Mucosa of descending colon (tissue), 3 donors: Measurements from ENCODE around the gene TRDMT1. TPM values are rescaled to one million over a fixed set of nuclear protein-coding genes. Genes with fewer than 3 reads are reported as not detected.

Source experiments
- total RNA-seq, 3 donors: library from RNA; stranded (reverse); fragmentation: NEBNext Ultra II Directional in 2 of 3; extraction: Animal tissue kit (Norgen Biotek cat#: 25700) in 2 of 3; gene quantifications; one replicate each; pipeline versions ENCODE4 v1.2.1 to v1.2.4, GENCODE V29; 2021 to 2023
- donor health status: DM: no; HTN: no; CAD: no; lungs with moderate emphysema.
- donor health status: DM: no; HTN: no; CAD: no.
- donor health status: DM: no; HTN: yes; CAD: no.

Gene TRDMT1
- total RNA-seq, 3 donors from 2014 or later = 4.7 to 7.8 (median 7.4) TPM

Other genes starting within 250 kb of the TRDMT1 start
- gene CUBN, start 71.9 kb downstream of the TRDMT1 start, total RNA-seq = 1 to 10 TPM in 1 of 3 donors, under 1 TPM in 2; 0.31 to 1.9 (median 0.38) TPM
- 100 to 1,000 TPM; 128 to 550 (median 355) TPM for gene VIM, start 26.6 kb upstream of the TRDMT1 start, total RNA-seq